Activated CD8-positive, alpha-beta memory T cell treated with anti-CD3 and anti-CD28 coated beads, Interleukin-2, amount 50 U/mL, for 1 hour (primary cell): Measurements from ENCODE around the gene CNN2.

Experiments used
- DNase-seq: peaks from one replicate; pipeline ENCODE4 v3.0.0-alpha.2; 2020; ENCODE audit errors: extremely low read depth

CNN2 gene

DNA sequence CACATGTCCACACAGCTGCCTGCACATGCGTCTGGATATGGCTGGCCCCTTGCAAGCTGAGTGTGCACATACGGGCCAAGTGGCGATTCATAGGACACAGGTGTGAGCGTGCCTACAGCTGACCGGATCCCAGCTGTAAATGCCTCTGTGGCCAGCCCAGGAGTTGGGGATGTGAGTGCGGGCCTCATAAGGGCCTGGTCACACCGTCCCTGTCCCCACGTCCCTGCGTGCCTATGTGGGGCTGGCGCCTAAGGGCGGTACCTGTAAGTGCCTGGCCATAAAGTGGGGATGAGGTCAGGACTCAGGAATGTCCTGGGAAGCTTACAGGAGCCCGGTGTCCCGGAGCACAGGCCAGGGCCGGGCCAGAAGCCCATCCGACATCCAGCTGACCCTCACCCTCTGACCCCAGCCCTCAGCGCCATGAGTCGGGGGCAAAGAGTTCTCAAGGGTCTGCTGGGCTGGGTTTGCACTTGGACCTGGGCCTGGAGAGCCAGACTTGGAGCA, 39.2 kb downstream of the CNN2 start:
- DNase-seq: no peak

DNA sequence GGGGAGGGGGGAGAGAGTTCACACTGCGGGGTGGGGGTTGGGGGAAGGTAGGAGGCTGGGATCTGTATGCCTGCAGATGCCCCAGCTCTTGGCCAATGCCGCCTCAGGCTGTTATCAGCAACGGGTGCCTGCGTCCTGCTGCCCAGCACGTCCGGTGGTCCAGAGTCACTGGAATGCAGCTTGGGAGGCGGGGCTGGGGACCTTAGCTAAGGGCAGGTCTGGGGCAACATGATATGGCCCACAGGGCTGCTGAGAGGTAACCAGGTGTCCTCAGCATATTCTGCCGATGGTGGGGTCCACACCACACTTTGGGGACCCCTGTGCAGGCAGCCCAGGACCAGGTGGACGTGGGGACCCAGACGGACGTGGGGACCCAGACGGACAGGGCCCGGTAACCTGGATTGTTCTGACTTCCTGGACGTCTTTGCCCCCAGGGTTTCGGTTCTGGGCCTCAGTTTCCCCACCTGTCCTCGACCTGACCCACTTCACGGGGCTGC, 39.9 kb downstream of the CNN2 start:
- no peak for DNase-seq

DNA sequence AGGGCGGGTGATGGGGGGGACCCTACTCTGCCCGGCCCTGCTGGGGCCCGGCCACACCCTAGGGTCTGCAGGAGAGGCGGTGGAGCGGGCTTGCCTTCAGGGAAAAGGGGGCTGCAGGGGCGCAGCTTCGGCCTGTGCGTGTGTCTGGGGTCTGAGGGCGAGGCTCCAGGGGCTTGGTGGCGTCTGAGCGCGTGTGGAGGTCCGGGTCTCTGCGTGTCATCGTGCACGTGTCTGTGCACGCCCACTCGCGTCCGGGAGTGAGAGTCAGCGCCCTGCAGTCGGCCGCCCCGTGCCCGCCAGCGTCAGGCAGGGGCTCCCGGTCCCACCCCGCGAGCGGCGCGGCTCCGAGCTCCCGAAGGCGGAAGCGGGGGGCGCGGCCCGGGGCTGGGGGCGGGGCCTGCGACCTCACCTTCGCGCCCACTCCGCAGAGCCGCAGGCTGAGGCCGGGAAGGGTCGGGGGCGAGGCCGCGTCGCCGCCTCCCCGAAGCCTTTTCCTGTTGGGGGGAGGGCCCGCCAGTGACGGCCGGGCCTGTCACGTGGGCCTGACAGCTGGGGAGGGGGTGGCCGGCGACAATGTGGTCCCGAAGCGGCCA, 40.4 kb downstream of the CNN2 start, which contains the start of gene ARHGAP45:
ARHGAP45 (plus strand) TSS at position 420 of the 593 bp plus-strand sequence. CDS start 239 bp downstream, outside the sequence.
- DNase-seq: peak; percentile 63

DNA sequence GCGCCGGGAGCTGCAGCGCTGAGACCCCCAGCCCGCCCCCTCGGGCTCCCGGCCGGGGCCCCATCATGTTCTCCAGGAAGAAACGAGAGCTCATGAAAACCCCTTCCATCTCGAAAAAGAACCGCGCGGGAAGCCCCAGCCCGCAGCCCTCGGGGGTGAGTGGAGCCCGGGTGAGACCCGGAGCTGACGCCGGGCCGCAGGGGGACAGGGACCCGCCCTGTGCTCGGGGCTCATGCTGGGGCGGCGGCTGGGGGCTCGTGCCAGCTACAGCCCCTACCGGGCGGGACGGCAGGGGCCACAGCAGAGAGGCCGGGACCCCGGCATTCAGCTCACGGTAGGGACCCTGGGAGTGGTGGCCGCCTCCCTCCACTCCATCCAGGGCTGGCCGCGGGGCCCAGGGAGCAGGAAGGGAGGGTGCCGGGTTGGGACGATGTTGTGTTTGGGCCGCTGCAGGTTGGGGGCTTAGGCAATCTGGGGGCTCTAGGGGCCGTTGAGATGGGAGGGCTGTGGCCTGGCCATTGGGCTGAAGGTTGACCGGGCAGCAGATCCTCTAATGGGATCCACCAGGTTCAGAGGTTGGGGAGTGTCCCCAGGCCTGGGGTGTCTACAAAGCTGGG, 41.0 kb downstream of the CNN2 start:
- no peak for DNase-seq

DNA sequence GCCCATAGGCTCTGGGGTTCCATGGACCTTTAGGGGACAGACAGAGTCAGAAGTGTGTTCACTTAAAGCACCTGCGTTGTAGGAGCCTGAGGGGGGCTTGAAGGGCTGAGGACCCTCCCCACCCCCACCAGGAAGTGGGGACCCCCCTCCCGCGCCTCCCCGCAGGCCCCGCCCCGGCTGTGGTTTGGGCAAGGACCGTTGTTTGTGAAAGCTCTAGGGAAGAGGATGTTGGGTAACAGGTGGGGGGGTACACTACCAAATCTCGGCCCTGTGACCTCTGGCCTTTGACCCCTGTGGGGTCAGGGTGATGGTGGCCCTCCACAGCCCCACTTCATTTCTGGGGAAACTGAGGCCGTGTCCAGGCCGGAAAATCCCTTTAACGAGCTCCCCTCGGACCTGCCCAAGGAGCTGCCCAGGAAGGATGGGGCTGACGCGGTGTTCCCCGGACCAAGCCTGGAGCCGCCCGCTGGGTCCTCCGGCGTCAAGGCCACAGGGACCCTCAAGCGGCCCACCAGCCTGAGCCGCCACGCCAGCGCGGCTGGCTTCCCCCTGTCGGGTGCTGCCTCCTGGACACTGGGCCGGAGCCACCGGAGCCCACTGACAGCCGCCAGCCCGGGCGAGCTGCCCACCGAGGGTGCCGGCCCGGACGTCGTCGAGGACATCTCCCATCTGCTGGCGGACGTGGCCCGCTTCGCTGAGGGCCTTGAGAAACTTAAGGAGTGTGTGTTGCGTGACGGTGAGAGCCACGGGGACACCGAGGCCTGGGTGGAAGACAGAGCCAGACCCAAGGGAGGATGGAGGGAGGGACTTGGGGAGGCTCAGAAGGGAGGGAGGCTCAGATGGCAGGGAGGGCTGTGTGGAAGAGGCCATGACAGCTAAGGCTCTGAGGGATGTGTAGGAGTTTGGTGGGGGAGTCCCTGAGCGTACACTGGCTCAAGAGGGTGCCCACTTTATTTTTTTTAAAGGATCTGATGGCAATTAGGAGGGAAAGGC, 41.9 kb downstream of the CNN2 start:
- no peak for DNase-seq

DNA sequence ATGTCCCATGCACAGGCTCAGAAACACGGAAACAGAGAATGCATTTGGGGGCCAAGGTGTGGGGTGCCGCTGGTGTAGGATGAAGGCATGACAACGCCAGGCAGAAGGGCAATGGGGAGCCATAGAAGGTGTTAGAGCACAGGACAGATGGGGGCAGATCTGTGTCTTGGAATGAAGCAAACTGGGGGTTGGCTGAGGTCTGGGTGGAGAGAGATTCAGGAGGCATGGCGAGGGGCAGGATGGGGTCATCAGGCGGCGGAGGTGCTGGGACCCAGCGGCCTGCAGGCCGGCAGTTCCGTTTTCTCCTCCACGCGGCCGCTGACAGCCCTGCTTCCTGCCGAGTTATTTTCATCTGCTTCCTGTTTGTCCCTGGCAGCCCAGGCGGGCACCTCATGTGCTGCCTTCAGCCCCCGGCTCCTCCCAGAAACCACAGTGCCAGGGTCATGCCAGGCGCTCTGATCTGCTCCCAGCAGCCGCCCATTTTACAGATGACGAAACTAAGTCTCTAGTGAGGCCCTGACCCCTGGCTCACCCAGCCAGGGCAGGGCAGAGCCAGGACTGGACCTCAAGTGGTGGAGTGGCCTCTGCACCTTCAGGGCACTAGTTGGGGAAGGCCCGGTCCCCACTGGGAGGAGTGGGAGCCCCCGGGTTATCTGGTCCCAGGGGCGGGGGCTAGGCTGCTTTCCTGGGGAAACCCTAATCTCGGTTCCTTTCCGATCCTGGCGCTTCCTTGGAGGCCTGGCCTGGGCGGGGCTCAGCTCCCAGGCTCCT, 42.8 kb downstream of the CNN2 start:
- no peak for DNase-seq

DNA sequence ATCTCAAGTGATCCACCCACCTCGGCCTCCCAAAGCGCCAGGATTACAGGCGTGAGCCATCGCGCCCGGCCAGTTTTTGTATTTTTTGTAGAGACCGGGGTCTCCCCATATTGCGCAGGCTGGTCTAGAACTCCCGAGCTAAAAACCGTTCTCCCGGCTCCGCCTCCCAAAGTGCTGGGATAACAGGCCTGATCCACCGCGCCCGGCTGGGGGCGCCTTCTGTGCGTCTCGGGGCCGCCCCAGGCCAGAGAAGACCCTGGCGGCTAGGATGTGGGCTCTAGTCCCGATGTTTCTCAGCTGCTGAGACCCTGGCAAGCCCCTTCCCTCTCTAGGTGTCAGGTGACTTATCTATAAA, 44.1 kb downstream of the CNN2 start:
- DNase-seq: no peak

DNA sequence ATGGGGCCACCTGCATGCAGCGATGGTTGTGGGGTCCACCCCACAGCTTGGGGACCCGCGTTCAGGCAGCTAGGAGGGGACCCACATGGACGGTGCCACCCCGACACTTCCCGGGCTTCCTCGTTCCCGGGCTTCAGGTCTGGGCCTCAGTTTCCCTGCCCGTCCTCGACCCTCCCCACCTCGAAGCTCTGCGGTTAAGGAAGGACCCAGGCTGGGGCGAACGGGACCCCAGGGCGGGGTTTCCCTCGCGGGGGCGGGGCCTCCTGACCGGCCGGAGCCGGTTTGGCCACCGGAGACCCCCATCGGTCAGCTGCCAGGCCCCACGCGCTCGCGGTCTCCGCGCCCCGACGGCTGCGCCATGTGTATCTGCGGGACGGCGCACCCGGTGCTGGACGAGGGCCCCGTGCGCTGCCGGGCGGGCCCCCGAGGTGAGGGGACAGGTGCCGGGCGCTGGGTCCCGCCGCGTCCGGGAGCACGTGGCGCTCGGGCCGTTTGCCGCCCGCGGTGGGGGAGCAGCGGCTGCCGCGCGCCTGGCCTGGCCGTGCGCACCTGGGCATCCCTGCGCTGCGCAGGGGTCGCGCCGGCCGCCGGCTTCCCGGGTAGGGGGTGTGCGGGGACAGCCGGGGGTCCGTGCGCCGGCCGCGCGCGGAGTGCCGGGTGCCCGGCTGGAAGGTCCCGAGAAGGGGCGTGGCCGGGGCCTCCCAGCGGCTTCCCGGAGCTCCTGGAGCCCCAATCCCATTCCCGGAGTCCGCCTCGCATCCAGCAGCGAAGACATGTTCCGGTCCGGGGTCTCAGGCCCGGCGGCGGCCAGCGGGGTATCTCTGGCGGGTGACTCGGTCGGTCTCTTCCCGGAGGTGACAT, 44.8 kb downstream of the CNN2 start:
- DNase-seq: no peak

DNA sequence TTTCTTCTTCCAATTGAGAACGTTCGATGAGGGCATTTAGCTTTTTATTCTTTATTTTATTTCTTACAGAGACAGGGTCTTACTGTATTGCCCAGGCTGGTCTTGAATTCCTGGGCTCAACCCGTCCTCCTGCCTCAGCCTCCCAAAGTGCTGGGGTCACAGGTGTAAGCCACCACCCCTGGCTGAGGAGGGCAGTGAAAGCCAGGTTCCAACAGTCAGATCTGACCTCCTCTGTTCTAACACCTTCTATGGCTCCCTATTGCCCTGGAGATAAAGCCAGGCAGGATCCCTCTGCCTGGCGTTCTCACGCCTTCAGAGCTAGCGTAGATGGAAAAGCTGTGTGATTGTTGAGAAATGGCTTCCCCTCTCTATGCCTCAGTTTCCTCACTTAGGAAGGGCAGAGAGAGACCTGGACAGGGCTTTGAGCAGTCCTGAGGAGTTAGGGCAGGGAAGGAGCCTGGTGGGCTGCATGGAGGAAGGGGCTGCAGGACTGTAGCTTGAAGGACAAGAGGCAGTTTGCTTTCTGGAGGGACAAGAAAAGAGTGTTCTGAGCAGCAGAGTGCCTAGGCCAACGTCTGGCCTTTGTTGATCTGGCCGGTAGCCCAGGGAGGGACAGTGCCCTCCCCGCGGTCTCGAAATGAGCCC, 46.1 kb downstream of the CNN2 start:
- no peak for DNase-seq

DNA sequence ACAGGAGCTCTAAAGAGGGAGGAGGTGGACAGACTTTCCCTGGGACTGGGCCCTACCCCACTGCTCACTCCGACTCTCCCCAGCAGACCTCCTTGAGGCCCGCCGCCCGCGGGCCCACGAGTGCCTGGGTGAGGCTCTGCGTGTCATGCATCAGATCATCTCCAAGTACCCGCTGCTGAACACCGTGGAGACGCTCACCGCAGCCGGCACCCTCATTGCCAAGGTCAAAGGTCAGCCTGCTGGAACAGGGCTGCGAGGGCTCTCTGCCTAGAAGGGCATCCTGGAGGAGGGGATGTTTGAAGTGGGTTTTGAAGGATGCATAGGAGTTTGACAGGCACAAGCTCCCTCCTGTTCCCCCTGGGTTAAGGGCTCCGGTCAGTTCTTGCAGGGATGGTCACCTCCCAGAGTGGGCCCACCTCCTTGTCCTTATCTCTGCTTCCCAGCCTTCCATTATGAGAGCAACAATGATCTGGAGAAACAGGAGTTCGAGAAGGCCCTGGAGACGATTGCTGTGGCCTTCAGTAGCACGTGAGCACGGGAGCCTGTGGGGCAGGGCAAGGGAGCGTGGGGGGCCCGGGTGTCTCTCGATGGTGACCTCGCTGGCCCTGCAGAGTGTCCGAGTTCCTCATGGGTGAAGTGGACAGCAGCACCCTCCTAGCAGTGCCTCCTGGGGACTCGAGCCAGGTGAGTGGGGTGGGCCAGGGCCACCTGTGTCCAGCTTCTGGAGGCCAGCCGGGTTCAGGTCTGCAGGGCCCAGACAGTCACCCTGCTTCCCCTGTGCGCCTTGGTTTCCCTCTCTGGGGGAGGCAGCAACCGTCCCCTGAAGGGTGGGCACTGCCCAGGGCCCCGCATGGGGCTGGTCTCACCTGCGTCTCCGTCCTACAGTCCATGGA, 46.9 kb downstream of the CNN2 start:
- DNase-seq: no peak

DNA sequence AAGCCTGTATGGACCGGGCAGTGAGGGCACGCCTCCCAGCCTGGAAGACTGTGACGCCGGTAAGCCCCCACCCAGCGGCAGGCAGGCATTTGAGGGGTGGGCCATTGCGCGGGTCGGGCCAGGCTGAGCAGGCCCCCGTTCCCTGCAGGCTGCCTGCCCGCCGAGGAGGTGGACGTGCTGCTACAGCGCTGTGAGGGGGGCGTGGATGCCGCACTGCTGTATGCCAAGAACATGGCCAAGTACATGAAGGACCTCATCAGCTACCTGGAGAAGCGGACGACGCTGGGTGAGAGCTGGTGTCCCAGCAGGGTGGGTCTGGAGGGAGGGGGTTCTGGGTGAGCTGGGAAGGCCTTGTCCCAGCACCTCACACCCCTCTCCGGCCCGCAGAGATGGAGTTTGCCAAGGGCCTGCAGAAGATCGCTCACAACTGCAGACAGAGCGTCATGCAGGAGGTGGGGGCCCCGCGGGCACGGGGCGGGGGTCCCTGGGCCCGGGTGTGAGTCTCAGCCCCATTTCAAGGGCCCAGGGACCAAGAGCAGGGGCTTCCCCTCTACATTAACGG, 47.6 kb downstream of the CNN2 start:
- DNase-seq: no peak

DNA sequence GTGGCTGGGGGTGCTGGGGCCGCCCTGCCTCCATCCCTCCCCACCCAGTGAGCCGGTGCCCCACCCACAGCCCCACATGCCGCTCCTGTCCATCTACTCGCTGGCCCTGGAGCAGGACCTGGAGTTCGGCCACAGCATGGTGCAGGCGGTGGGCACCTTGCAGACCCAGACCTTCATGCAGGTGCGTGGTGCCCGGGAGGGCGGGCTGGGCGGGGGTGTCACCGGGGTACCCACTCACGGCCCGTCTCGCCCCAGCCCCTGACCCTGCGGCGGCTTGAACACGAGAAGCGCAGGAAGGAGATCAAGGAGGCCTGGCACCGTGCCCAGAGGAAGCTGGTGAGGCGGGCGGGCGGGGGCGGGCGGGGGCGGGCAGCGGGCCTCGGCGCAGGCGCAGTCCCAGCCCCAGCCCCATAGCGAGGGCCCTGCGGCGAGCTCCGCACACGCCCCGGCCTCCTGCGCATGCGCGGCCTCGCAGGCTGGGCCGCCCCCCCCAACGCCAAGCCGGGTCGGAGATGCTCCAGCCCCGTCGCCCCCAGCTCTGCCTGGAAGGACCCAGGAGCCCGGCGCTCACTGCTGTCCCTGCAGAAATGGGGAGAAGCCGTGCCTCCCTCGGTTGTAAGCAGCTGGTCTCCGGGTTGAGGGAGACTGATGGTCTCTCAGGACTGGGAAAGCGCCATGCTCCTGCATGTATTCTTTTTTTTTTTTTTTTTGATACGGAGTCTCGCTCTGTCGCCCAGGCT, 48.3 kb downstream of the CNN2 start:
- peak; percentile 99 for DNase-seq

DNA sequence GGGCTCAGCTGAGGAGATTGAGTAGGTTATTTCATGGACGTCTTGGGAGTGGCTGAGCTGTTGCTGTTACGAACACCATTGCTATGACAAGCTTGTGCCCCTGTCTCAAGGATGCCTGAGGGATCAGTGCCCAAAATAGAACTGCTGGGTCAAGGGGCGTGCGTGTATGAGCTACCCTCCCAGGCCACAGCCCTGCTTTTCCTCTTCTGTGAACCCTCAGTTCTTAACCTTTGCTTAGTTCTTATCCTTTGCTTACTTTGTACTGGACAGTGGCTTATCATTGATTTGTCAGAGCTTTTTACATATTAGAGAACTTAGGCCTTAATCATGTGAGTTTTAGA, 49.6 kb downstream of the CNN2 start:
- no peak for DNase-seq

DNA sequence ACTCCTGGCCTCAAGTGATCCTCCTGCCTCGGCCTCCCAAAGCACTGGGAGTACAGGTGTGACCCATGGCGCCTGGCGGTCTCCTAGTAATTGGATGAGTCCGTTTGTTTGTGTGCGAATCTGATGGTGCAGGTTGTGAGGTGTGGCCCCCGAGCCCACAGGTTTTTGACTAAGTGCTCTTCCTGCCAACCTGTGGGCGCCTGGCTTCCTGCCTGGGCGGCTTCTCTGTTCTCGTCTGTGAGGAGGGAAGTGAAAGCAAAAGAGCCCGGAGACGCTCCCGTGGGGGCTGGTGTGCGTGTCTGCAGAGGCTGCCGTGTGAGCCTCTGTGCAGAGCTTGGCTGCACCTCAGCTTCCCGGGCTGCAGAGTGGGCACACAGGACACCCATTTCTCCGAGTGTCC, 50.5 kb downstream of the CNN2 start:
- peak; percentile 90 for DNase-seq

DNA sequence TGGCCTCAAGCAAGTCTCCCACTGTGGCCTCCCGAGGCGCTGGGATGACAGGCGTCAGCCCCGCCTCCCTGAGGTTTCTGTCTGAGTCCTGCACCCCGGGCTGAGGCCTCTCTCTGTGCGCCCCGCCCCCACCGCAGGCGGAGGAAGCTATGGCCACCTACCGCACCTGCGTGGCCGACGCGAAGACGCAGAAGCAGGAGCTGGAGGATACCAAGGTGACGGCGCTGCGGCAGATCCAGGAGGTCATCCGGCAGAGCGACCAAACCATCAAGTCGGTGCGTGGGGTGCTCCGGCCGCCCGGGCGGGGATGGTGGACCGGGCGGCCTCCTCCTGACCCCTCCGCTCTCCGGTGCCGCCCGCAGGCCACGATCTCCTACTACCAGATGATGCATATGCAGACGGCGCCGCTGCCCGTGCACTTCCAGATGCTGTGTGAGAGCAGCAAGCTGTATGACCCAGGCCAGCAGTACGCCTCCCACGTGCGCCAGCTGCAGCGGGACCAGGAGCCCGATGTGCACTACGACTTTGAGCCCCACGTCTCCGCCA, 53.2 kb downstream of the CNN2 start:
- no peak for DNase-seq

DNA sequence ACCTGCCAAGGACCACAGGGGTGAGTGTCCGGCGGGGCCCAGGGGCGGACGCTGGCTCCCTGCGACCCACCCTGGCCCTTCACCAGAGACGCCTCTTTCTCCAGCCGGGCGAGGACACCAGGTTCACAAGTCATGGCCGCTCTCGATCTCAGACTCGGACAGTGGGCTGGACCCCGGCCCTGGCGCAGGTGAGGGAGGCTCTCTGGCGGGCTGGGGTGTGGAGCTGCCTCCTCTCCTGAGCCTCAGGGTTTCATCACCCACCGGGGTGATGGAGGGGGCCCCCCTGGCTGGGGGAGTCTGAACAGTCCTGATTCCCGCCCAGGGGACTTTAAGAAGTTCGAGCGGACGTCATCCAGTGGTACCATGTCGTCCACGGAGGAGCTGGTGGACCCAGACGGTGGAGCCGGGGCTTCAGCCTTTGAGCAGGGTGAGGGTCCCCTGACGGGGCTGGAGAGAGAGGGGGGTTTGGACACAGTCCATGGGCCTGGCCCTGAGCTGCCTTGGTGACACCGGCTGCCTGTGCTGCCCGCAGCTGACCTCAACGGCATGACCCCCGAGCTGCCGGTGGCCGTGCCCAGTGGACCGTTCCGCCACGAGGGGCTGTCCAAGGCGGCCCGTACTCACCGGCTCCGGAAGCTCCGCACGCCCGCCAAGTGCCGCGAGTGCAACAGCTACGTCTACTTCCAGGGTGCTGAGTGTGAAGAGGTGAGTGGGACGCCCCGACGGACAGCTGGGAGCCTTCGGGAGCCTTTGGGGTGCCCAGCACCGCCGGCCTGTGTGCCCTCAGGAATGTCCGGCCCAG, 54.2 kb downstream of the CNN2 start:
- no peak for DNase-seq
